Thoracic aorta (tissue), 2 donors: Measurements from ENCODE around the gene BHLHE41. TPM values are rescaled to one million over a fixed set of nuclear protein-coding genes. Genes with fewer than 3 reads are reported as not detected.

ENCODE experiments used
- ATAC-seq: fragments of 150-250 bp; one replicate; pipeline ENCODE4 v1.8.0; 2017; ENCODE audit warnings: low read depth; ENCODE audit not compliant: insufficient number of reproducible peaks, low FRiP score
- DNase-seq: peaks from one replicate; pipeline ENCODE4 v3.0.0-alpha.2; 2020; ENCODE audit warnings: low spot score
- H3K27ac ChIP-seq, 2 donors: fragments of 200-600 bp; sonication (generic); 1 replicate in 1 of 2; 2 replicates in 1 of 2; pipeline ENCODE4 v1.5.1; 2016; ENCODE audit warnings: mild to moderate bottlenecking in 2 of 2, moderate library complexity in 2 of 2
- H3K27me3 ChIP-seq: fragments of 200-600 bp; sonication (generic); replicated peaks from 2 replicates; pipeline ENCODE4 v1.6.0; 2016; ENCODE audit warnings: mild to moderate bottlenecking; ENCODE audit not compliant: insufficient read depth
- H3K36me3 ChIP-seq: fragments of 200-600 bp; sonication (generic); one replicate; pipeline ENCODE4 v1.5.1; 2016
- H3K4me1 ChIP-seq, 2 donors: fragments of 200-600 bp; sonication (generic); 1 replicate in 1 of 2; 2 replicates in 1 of 2; pipeline versions ENCODE4 v1.5.1 to v1.6.0; 2016; ENCODE audit warnings: low read depth in 2 of 2, mild to moderate bottlenecking in 1 of 2; ENCODE audit not compliant: control insufficient read depth in 1 of 2
- H3K4me3 ChIP-seq: fragments of 200-600 bp; sonication (generic); 2 replicates; pipeline ENCODE4 v1.5.1; 2016; ENCODE audit warnings: mild to moderate bottlenecking
- H3K9me3 ChIP-seq: fragments of 200-600 bp; sonication (generic); 2 replicates; pipeline ENCODE4 v1.5.1; 2016
- CTCF ChIP-seq: fragments of 200-600 bp; sonication (generic); IDR thresholded peaks from one replicate; pipeline ENCODE4 v1.5.1; 2019; ENCODE audit warnings: antibody characterized with exemption
- total RNA-seq, 2 donors: library from RNA; depleted of rRNA; stranded (reverse); fragments of >200 nt; gene quantifications; one replicate each; pipeline versions ENCODE4 v1.1.0 to v1.2.3, GENCODE V29; 2016

BHLHE41 gene
- total RNA-seq, 2 donors from 2014 or later = 7.5 to 29.8 TPM

- no peak for ATAC-seq
- H3K27ac ChIP-seq = peak overlapping the region; percentile 48 to 68
- H3K36me3 ChIP-seq = no peaks in the 10 kb centered on the region
- H3K4me1 ChIP-seq = peaks cover 4 to 15% of the 10 kb centered on the region in 2 donors
- no peak for TF ChIP-seq CTCF
- H3K4me3 ChIP-seq = no peak overlapping the region
- H3K9me3 ChIP-seq = no peaks in the 10 kb centered on the region
- no peaks in the 10 kb centered on the region for H3K27me3 ChIP-seq
- no peak for DNase-seq
Measured at GRCh38 chr12:26134540-26134939, 9.7 kb upstream of the BHLHE41 start.

- TF ChIP-seq CTCF = no peak
- ATAC-seq = no peak
- DNase-seq = no peak
- Histone ChIP-seq H3K27me3 (no peaks in the 10 kb centered on the region), H3K4me3 (no peak overlapping the region), H3K4me1 (peaks cover 4 to 15% of the 10 kb centered on the region in 2 donors), H3K27ac (no peak overlapping the region), H3K36me3 (no peaks in the 10 kb centered on the region), H3K9me3 (no peaks in the 10 kb centered on the region)
Measured at GRCh38 chr12:26133521-26133920, 8.7 kb upstream of the BHLHE41 start.

- H3K4me3 ChIP-seq = no peak overlapping the region
- TF ChIP-seq CTCF = no peak
- no peaks in the 10 kb centered on the region for H3K36me3 ChIP-seq
- H3K9me3 ChIP-seq = no peaks in the 10 kb centered on the region
- DNase-seq = no peak
- H3K27me3 ChIP-seq = no peaks in the 10 kb centered on the region
- no peak overlapping the region for H3K27ac ChIP-seq
- H3K4me1 ChIP-seq = peaks cover 4 to 15% of the 10 kb centered on the region in 2 donors
- no peak for ATAC-seq
Measured at GRCh38 chr12:26132866-26133265, 8.0 kb upstream of the BHLHE41 start.

- DNase-seq (no peak), ATAC-seq (no peak)
- Histone ChIP-seq H3K4me1 (peaks cover 6 to 20% of the 10 kb centered on the region in 2 donors), H3K27ac (no peak overlapping the region), H3K27me3 (no peaks in the 10 kb centered on the region), H3K9me3 (no peaks in the 10 kb centered on the region), H3K4me3 (no peak overlapping the region), H3K36me3 (no peaks in the 10 kb centered on the region)
- TF ChIP-seq CTCF = no peak
Measured at GRCh38 chr12:26131936-26132335, 7.1 kb upstream of the BHLHE41 start.

GRCh38 chr12:26130728-26131127 lies 5.9 kb upstream of the BHLHE41 start:
- Histone ChIP-seq H3K4me3 (no peak overlapping the region), H3K36me3 (no peaks in the 10 kb centered on the region), H3K9me3 (no peaks in the 10 kb centered on the region), H3K27ac (no peak overlapping the region), H3K27me3 (no peaks in the 10 kb centered on the region), H3K4me1 (peaks cover 8 to 21% of the 10 kb centered on the region in 2 donors)
- TF ChIP-seq CTCF = no peak
- ATAC-seq (no peak), DNase-seq (no peak)
